Urinary bladder (tissue), 4 donors: Measurements from ENCODE around the gene HS6ST3. TPM values are rescaled to one million over a fixed set of nuclear protein-coding genes. Genes with fewer than 3 reads are reported as not detected.

ENCODE experiments used
- DNase-seq: peaks from one replicate; pipeline ENCODE4 v3.0.0-alpha.2; 2015; ENCODE audit errors: extremely low spot score
- H3K27ac ChIP-seq: one replicate; pipeline ENCODE4 v1.5.1; 2013; ENCODE audit warnings: low read depth, mild to moderate bottlenecking, moderate library complexity
- H3K36me3 ChIP-seq: one replicate; pipeline ENCODE4 v1.6.1; 2013; ENCODE audit warnings: mild to moderate bottlenecking, moderate library complexity; ENCODE audit not compliant: insufficient read depth
- H3K4me1 ChIP-seq: one replicate; pipeline ENCODE4 v1.6.1; 2013; ENCODE audit warnings: mild to moderate bottlenecking, moderate library complexity; ENCODE audit not compliant: insufficient read depth
- H3K4me3 ChIP-seq: one replicate; pipeline ENCODE4 v1.5.1; 2013; ENCODE audit warnings: low read depth, low read length
- WGBS: extraction: QIAGEN DNeasy Blood & Tissue Kit; methylation state at CpG from one replicate; pipeline ENCODE4 v1.1.7; 2013; 5-methylcytosine and 5-hydroxymethylcytosine counted together
- polyA plus RNA-seq: library from polyadenylated mRNA; stranded (reverse); fragments of 200-250 nt; gene quantifications from one replicate; pipeline ENCODE4 v1.2.3, GENCODE V29; 2013
- total RNA-seq: library from RNA; depleted of rRNA; stranded (reverse); fragments of >200 nt; gene quantifications from one replicate; pipeline ENCODE4 v1.2.3, GENCODE V29; 2014
- donor health status: healthy with polysubstance abuse.
- donor health status: healthy.

The HS6ST3 gene
- total and polyA plus RNA-seq, 2 donors: 0.37 to 1.4 TPM

GRCh38 chr13:96730676-96731075 is 640.8 kb downstream of the HS6ST3 start:
- no peaks in the 10 kb centered on the region for H3K4me1 ChIP-seq
- H3K4me3 ChIP-seq: no peak overlapping the region
- no peaks in the 10 kb centered on the region for H3K36me3 ChIP-seq
- no peak overlapping the region for H3K27ac ChIP-seq
- WGBS: 85% methylated on average over 5 of the region's 5 CpGs
- DNase-seq: no peak

GRCh38 chr13:96734499-96734898 is 644.6 kb downstream of the HS6ST3 start:
- H3K36me3 ChIP-seq: no peaks in the 10 kb centered on the region
- DNase-seq: no peak
- H3K4me1 ChIP-seq: no peaks in the 10 kb centered on the region
- no peak overlapping the region for H3K4me3 ChIP-seq
- WGBS: 77% methylated on average over 4 of the region's 4 CpGs
- no peak overlapping the region for H3K27ac ChIP-seq

GRCh38 chr13:96741779-96742178 is 651.9 kb downstream of the HS6ST3 start:
- 76% methylated on average over 3 of the region's 3 CpGs for WGBS
- Histone ChIP-seq H3K4me1 (no peaks in the 10 kb centered on the region), H3K4me3 (no peak overlapping the region), H3K27ac (no peak overlapping the region), H3K36me3 (no peaks in the 10 kb centered on the region)
- no peak for DNase-seq

GRCh38 chr13:96743296-96744089 is 653.6 kb downstream of the HS6ST3 start:
- Histone ChIP-seq H3K36me3 (no peaks in the 10 kb centered on the region), H3K27ac (no peak overlapping the region), H3K4me1 (no peaks in the 10 kb centered on the region), H3K4me3 (no peak overlapping the region)
- no peak for DNase-seq
- WGBS: 75% methylated on average over 3 of the region's 3 CpGs

- H3K4me1 ChIP-seq: no peaks in the 10 kb centered on the region
- H3K36me3 ChIP-seq: no peaks in the 10 kb centered on the region
- no peak overlapping the region for H3K27ac ChIP-seq
- WGBS: 80% methylated on average over 5 of the region's 5 CpGs
- no peak overlapping the region for H3K4me3 ChIP-seq
- DNase-seq: no peak
These were observed 654.7 kb downstream of the HS6ST3 start for GRCh38 chr13:96744367-96745331.

- Histone ChIP-seq H3K4me3 (no peak overlapping the region), H3K4me1 (no peaks in the 10 kb centered on the region), H3K36me3 (no peaks in the 10 kb centered on the region), H3K27ac (no peak overlapping the region)
- WGBS: 95% methylated on average over 1 of the region's 1 CpG
- no peak for DNase-seq
These were observed 657.0 kb downstream of the HS6ST3 start for GRCh38 chr13:96746886-96747285.

GRCh38 chr13:96749825-96750224 is 659.9 kb downstream of the HS6ST3 start:
- no peak overlapping the region for H3K4me3 ChIP-seq
- H3K36me3 ChIP-seq: no peaks in the 10 kb centered on the region
- no peaks in the 10 kb centered on the region for H3K4me1 ChIP-seq
- H3K27ac ChIP-seq: no peak overlapping the region
- no peak for DNase-seq

- no peak for DNase-seq
- H3K4me1 ChIP-seq: no peaks in the 10 kb centered on the region
- no peaks in the 10 kb centered on the region for H3K36me3 ChIP-seq
- 97% methylated on average over 1 of the region's 1 CpG for WGBS
- no peak overlapping the region for H3K27ac ChIP-seq
- no peak overlapping the region for H3K4me3 ChIP-seq
These were observed 661.2 kb downstream of the HS6ST3 start for GRCh38 chr13:96751089-96751488.

- no peaks in the 10 kb centered on the region for H3K36me3 ChIP-seq
- no peaks in the 10 kb centered on the region for H3K4me1 ChIP-seq
- H3K27ac ChIP-seq: no peak overlapping the region
- no peak overlapping the region for H3K4me3 ChIP-seq
- DNase-seq: no peak
These were observed 673.0 kb downstream of the HS6ST3 start for GRCh38 chr13:96762876-96763275.

GRCh38 chr13:96766306-96766705 is 676.4 kb downstream of the HS6ST3 start:
- no peak for DNase-seq
- Histone ChIP-seq H3K36me3 (no peaks in the 10 kb centered on the region), H3K4me1 (no peaks in the 10 kb centered on the region), H3K27ac (no peak overlapping the region), H3K4me3 (no peak overlapping the region)
- WGBS: 69% methylated on average over 3 of the region's 3 CpGs

GRCh38 chr13:96768524-96768923 is 678.6 kb downstream of the HS6ST3 start:
- no peaks in the 10 kb centered on the region for H3K4me1 ChIP-seq
- H3K4me3 ChIP-seq: no peak overlapping the region
- no peak overlapping the region for H3K27ac ChIP-seq
- WGBS: 78% methylated on average over 6 of the region's 6 CpGs
- H3K36me3 ChIP-seq: no peaks in the 10 kb centered on the region
- no peak for DNase-seq

GRCh38 chr13:96769874-96770273 is 680.0 kb downstream of the HS6ST3 start:
- DNase-seq: peak; percentile 42
- no peak overlapping the region for H3K4me3 ChIP-seq
- 23% methylated on average over 1 of the region's 1 CpG for WGBS
- H3K36me3 ChIP-seq: no peaks in the 10 kb centered on the region
- no peak overlapping the region for H3K27ac ChIP-seq
- no peaks in the 10 kb centered on the region for H3K4me1 ChIP-seq

GRCh38 chr13:96771486-96772367 is 681.8 kb downstream of the HS6ST3 start:
- no peak overlapping the region for H3K4me3 ChIP-seq
- H3K4me1 ChIP-seq: no peaks in the 10 kb centered on the region
- H3K36me3 ChIP-seq: no peaks in the 10 kb centered on the region
- DNase-seq: no peak
- WGBS: 49% methylated on average over 6 of the region's 6 CpGs
- H3K27ac ChIP-seq: no peak overlapping the region
